CD4-positive, alpha-beta T cell treated with Interleukin-10 for 1 hour (primary cell): Measurements from ENCODE around the gene B3GALNT2.
"Not testable (repeated sequence)": the region's sequence is repeated elsewhere in the genome, so short reads cannot be mapped to it uniquely, and the experiment has no call there.

Experiments
- DNase-seq: peaks from one replicate; pipeline ENCODE4 v3.0.0-alpha.2; 2020

B3GALNT2 gene

GRCh38 chr1:235503403-235504121 is 690 bp downstream of the B3GALNT2 start:
- DNase-seq, result no peak

GRCh38 chr1:235502601-235503402 is 1.4 kb downstream of the B3GALNT2 start:
- DNase-seq, result peak; percentile 2

- DNase-seq, result no peak
These were observed 3.2 kb downstream of the B3GALNT2 start for GRCh38 chr1:235500971-235501540.

- no peak for DNase-seq
These were observed 8.7 kb downstream of the B3GALNT2 start for GRCh38 chr1:235495551-235495950.

- no peak for DNase-seq
These were observed 9.2 kb downstream of the B3GALNT2 start for GRCh38 chr1:235495030-235495429.

- no peak for DNase-seq
These were observed 9.7 kb downstream of the B3GALNT2 start for GRCh38 chr1:235494531-235494930.

GRCh38 chr1:235491644-235492043 is 12.6 kb downstream of the B3GALNT2 start:
- no peak for DNase-seq

- DNase-seq, result no peak
These were observed 17.9 kb downstream of the B3GALNT2 start for GRCh38 chr1:235486321-235486720.

GRCh38 chr1:235485558-235485957 is 18.7 kb downstream of the B3GALNT2 start:
- DNase-seq, result no peak

- DNase-seq, result no peak
These were observed 21.2 kb downstream of the B3GALNT2 start for GRCh38 chr1:235483090-235483489.

- DNase-seq, result no peak
These were observed 30.4 kb downstream of the B3GALNT2 start for GRCh38 chr1:235473806-235474205.

GRCh38 chr1:235470741-235471439 is 33.4 kb downstream of the B3GALNT2 start:
- no peak for DNase-seq

- DNase-seq, result not testable (repeated sequence)
These were observed 34.4 kb downstream of the B3GALNT2 start for GRCh38 chr1:235469897-235470296.

GRCh38 chr1:235468970-235469369 is 35.3 kb downstream of the B3GALNT2 start:
- DNase-seq, result no peak

GRCh38 chr1:235468004-235468403 is 36.2 kb downstream of the B3GALNT2 start:
- DNase-seq, result no peak

GRCh38 chr1:235465066-235465465 is 39.2 kb downstream of the B3GALNT2 start:
- no peak for DNase-seq

GRCh38 chr1:235462832-235463231 is 41.4 kb downstream of the B3GALNT2 start:
- DNase-seq, result not testable (repeated sequence)

- DNase-seq, result no peak
These were observed 42.3 kb downstream of the B3GALNT2 start for GRCh38 chr1:235461954-235462353.

- no peak for DNase-seq
These were observed 43.5 kb downstream of the B3GALNT2 start for GRCh38 chr1:235460770-235461169.

- not testable (repeated sequence) for DNase-seq
These were observed 46.4 kb downstream of the B3GALNT2 start for GRCh38 chr1:235457856-235458255.

- DNase-seq, result no peak
These were observed 48.4 kb downstream of the B3GALNT2 start for GRCh38 chr1:235455823-235456222.

GRCh38 chr1:235455097-235455496 is 49.2 kb downstream of the B3GALNT2 start:
- no peak for DNase-seq

- no peak for DNase-seq
These were observed 50.2 kb downstream of the B3GALNT2 start for GRCh38 chr1:235454021-235454420.
